Epithelial cell of proximal tubule (primary cell): ENCODE data around the gene MAPKAPK2. TPM values are rescaled to one million over a fixed set of nuclear protein-coding genes. Genes with fewer than 3 reads are reported as not detected.

ENCODE experiments used
- DNase-seq: peaks from one replicate; pipeline ENCODE4 v3.0.0-alpha.2; 2011; ENCODE audit warnings: low read depth
- H3K4me3 ChIP-seq: 2 replicates; pipeline ENCODE4 v1.5.1; 2011; ENCODE audit warnings: low read depth, mild to moderate bottlenecking, low read length
- CTCF ChIP-seq: conservative IDR thresholded peaks from 2 replicates; pipeline ENCODE4 v1.5.1; 2012; ENCODE audit warnings: low read depth, mild to moderate bottlenecking, low read length
- total RNA-seq: library from RNA; depleted of rRNA; stranded (reverse); fragments of >200 nt; gene quantifications from 2 replicates; pipeline ENCODE4 v1.2.3, GENCODE V29; 2015

Gene MAPKAPK2
- total RNA-seq, 1 donor from 2014 or later, result 45.5 TPM

GRCh38 chr1:206646504-206646903, 38.2 kb upstream of the MAPKAPK2 start:
- DNase-seq, result no peak
- H3K4me3 ChIP-seq, result no peak overlapping the region
- no peak for TF ChIP-seq CTCF

GRCh38 chr1:206647224-206647623, 37.5 kb upstream of the MAPKAPK2 start:
- H3K4me3 ChIP-seq, result no peak overlapping the region
- no peak for TF ChIP-seq CTCF
- no peak for DNase-seq

GRCh38 chr1:206649261-206649921, 35.3 kb upstream of the MAPKAPK2 start:
- no peak for DNase-seq
- no peak for TF ChIP-seq CTCF
- H3K4me3 ChIP-seq, result no peak overlapping the region

- no peak for TF ChIP-seq CTCF
- DNase-seq, result no peak
Measured at GRCh38 chr1:206651014-206651413, 33.7 kb upstream of the MAPKAPK2 start.

GRCh38 chr1:206651958-206652890, 32.5 kb upstream of the MAPKAPK2 start:
- TF ChIP-seq CTCF, result no peak
- H3K4me3 ChIP-seq, result no peak overlapping the region
- DNase-seq, result no peak

More at GRCh38 chr1:206651014-206651413, 33.7 kb upstream of the MAPKAPK2 start:
- H3K4me3 ChIP-seq, result no peak overlapping the region

- DNase-seq, result no peak
- no peak overlapping the region for H3K4me3 ChIP-seq
- no peak for TF ChIP-seq CTCF
Measured at GRCh38 chr1:206653715-206654459, 30.8 kb upstream of the MAPKAPK2 start.
